Lower lobe of right lung (tissue), 2 donors: ENCODE results near the gene RASL11B. TPM values are rescaled to one million over a fixed set of nuclear protein-coding genes. Genes with fewer than 3 reads are reported as not detected.
A peak's percentile ranks its signal among the peaks of the same experiment; 100 is the strongest.

ENCODE experiments used
- ATAC-seq, 2 donors: fragments of 200-7000 bp; cut with Tn5 transposase; one replicate each; pipeline ENCODE4 v1.9.1; 2020 to 2022; ENCODE audit warnings: mild to moderate bottlenecking in 2 of 2, moderate library complexity in 2 of 2
- DNase-seq: peaks from one replicate; pipeline ENCODE4 v3.0.0-alpha.2; 2020
- H3K27ac ChIP-seq: fragments of 200-600 bp; one replicate; pipeline ENCODE4 v1.8.0; 2022
- H3K27me3 ChIP-seq: fragments of 200-600 bp; one replicate; pipeline ENCODE4 v1.8.0; 2022; ENCODE audit warnings: low read depth
- H3K36me3 ChIP-seq: fragments of 200-600 bp; one replicate; pipeline ENCODE4 v1.8.0; 2022; ENCODE audit warnings: mild to moderate bottlenecking
- H3K4me1 ChIP-seq: fragments of 200-600 bp; one replicate; pipeline ENCODE4 v1.8.0; 2022
- H3K4me3 ChIP-seq: fragments of 200-600 bp; one replicate; pipeline ENCODE4 v1.8.0; 2022; ENCODE audit warnings: mild to moderate bottlenecking
- H3K9me3 ChIP-seq: fragments of 200-600 bp; one replicate; pipeline ENCODE4 v1.8.0; 2022
- CTCF ChIP-seq: fragments of 200-600 bp; IDR thresholded peaks from one replicate; pipeline ENCODE4 v1.8.0; 2022; ENCODE audit warnings: antibody characterized with exemption, mild to moderate bottlenecking
- intact Hi-C: fragments of 100-400 bp; cut with DNase I; formaldehyde crosslinking; loops from one replicate; pipeline ENCODE4 v1.11.0; 2022
- total RNA-seq: library from RNA; stranded (reverse); fragmentation: NEBNext Ultra II Directional; extraction: Animal tissue kit (Norgen Biotek cat#: 25700); gene quantifications from one replicate; pipeline ENCODE4 v1.2.1, GENCODE V29; 2021
- donor health status: DM: no; HTN: yes; CAD: no; lungs with severe emphysema.

The RASL11B gene
- total RNA-seq, 1 donor from 2014 or later: 0.41 TPM

- H3K36me3 ChIP-seq: no peaks in the 10 kb centered on the region
Observed at GRCh38 chr4:52883183-52883621, 21.1 kb downstream of the RASL11B start.

GRCh38 chr4:52883707-52884669 lies 21.9 kb downstream of the RASL11B start:
- ATAC-seq (peak in 1 of 2 donors; percentile 18), DNase-seq (no peak)
- Histone ChIP-seq H3K36me3 (no peaks in the 10 kb centered on the region), H3K27me3 (no peaks in the 10 kb centered on the region), H3K4me1 (no peaks in the 10 kb centered on the region), H3K27ac (no peak overlapping the region), H3K4me3 (no peak overlapping the region), H3K9me3 (no peaks in the 10 kb centered on the region)
- intact Hi-C loops: no loop called here
- TF ChIP-seq CTCF: no peak

More at GRCh38 chr4:52883183-52883621, 21.1 kb downstream of the RASL11B start:
- Histone ChIP-seq H3K9me3 (no peaks in the 10 kb centered on the region), H3K27me3 (no peaks in the 10 kb centered on the region), H3K4me3 (no peak overlapping the region), H3K4me1 (no peaks in the 10 kb centered on the region), H3K27ac (no peak overlapping the region)
- ATAC-seq (no peak), DNase-seq (no peak)
- no peak for TF ChIP-seq CTCF
- intact Hi-C loops: no loop called here

- H3K36me3 ChIP-seq: no peaks in the 10 kb centered on the region
- ATAC-seq (no peak), DNase-seq (no peak)
- H3K4me1 ChIP-seq: no peaks in the 10 kb centered on the region
- H3K4me3 ChIP-seq: no peak overlapping the region
- intact Hi-C loops: no loop called here
- H3K27me3 ChIP-seq: no peaks in the 10 kb centered on the region
- H3K9me3 ChIP-seq: no peaks in the 10 kb centered on the region
- H3K27ac ChIP-seq: no peak overlapping the region
- no peak for TF ChIP-seq CTCF
Observed at GRCh38 chr4:52884994-52885393, 22.9 kb downstream of the RASL11B start.

- ATAC-seq: no peak
- Histone ChIP-seq H3K27me3 (no peaks in the 10 kb centered on the region), H3K9me3 (no peaks in the 10 kb centered on the region), H3K36me3 (no peaks in the 10 kb centered on the region), H3K4me3 (no peak overlapping the region), H3K27ac (no peak overlapping the region), H3K4me1 (no peaks in the 10 kb centered on the region)
- TF ChIP-seq CTCF: no peak
- intact Hi-C loops: no loop called here
- no peak for DNase-seq
Observed at GRCh38 chr4:52889354-52889753, 27.2 kb downstream of the RASL11B start.

GRCh38 chr4:52889778-52890520 lies 27.8 kb downstream of the RASL11B start:
- intact Hi-C loops: no loop called here
- Histone ChIP-seq H3K4me1 (no peaks in the 10 kb centered on the region), H3K27me3 (no peaks in the 10 kb centered on the region), H3K9me3 (no peaks in the 10 kb centered on the region), H3K4me3 (no peak overlapping the region), H3K27ac (no peak overlapping the region), H3K36me3 (no peaks in the 10 kb centered on the region)
- ATAC-seq (no peak), DNase-seq (no peak)
- TF ChIP-seq CTCF: no peak
